Upper lobe of left lung (tissue), 6 donors: ENCODE data around the gene PPFIA3. TPM values are rescaled to one million over a fixed set of nuclear protein-coding genes. Genes with fewer than 3 reads are reported as not detected.
A peak's percentile ranks its signal among the peaks of the same experiment; 100 is the strongest.

Source experiments
- ATAC-seq, 2 donors: fragments of 200-7000 bp; cut with Tn5 transposase; one replicate each; pipeline ENCODE4 v1.9.1; 2022; ENCODE audit warnings: mild to moderate bottlenecking in 2 of 2, moderate library complexity in 2 of 2; ENCODE audit not compliant: low FRiP score in 2 of 2
- DNase-seq, 2 donors: peaks; one replicate each; pipeline ENCODE4 v3.0.0-alpha.2; 2019 to 2020
- H3K27ac ChIP-seq, 4 donors: fragments of 200-600 bp; sonication (generic); one replicate each; pipeline ENCODE4 v1.5.1; 2016 to 2019
- H3K27me3 ChIP-seq, 4 donors: fragments of 200-600 bp; sonication (generic); one replicate each; pipeline ENCODE4 v1.5.1; 2017 to 2019
- H3K36me3 ChIP-seq, 4 donors: fragments of 200-600 bp; sonication (generic); one replicate each; pipeline ENCODE4 v1.5.1; 2016 to 2019
- H3K4me1 ChIP-seq, 4 donors: fragments of 200-600 bp; sonication (generic); one replicate each; pipeline ENCODE4 v1.5.1; 2018 to 2019
- H3K4me3 ChIP-seq, 4 donors: fragments of 200-600 bp; sonication (generic); one replicate each; pipeline ENCODE4 v1.5.1; 2017 to 2019; ENCODE audit warnings: mild to moderate bottlenecking in 2 of 4, moderate library complexity in 1 of 4
- H3K9me3 ChIP-seq, 4 donors: fragments of 200-600 bp; sonication (generic); one replicate each; pipeline ENCODE4 v1.5.1; 2018 to 2019
- CTCF ChIP-seq, 6 experiments: fragments of 450-650 bp in 4 of 6; fragments of 200-600 bp in 2 of 6; sonication (generic) in 2 of 6; IDR thresholded peaks; one replicate each; pipeline ENCODE4 v1.5.1; 2016 to 2019; ENCODE audit warnings: antibody characterized with exemption in 6 of 6
- EP300 ChIP-seq, 4 donors: sonication (generic); formaldehyde crosslinking; IDR thresholded peaks; one replicate each; pipeline ENCODE4 v1.5.1; 2017; ENCODE audit warnings: antibody characterized with exemption in 4 of 4, control low read depth in 2 of 4
- POLR2A ChIP-seq, 4 donors: fragments of 450-650 bp; IDR thresholded peaks; one replicate each; pipeline ENCODE4 v1.5.1; 2016 to 2017; ENCODE audit warnings: antibody characterized with exemption in 4 of 4, mild to moderate bottlenecking in 2 of 4
- POLR2AphosphoS5 ChIP-seq, 2 donors: sonication (generic); formaldehyde crosslinking; IDR thresholded peaks; one replicate each; pipeline ENCODE4 v1.5.1; 2017; ENCODE audit warnings: antibody characterized with exemption in 2 of 2
- WGBS, 2 donors: methylation state at CpG; one replicate each; pipeline ENCODE4 v1.1.5; 2017 to 2018; 5-methylcytosine and 5-hydroxymethylcytosine counted together
- total RNA-seq, 6 donors: library from RNA; depleted of rRNA in 4 of 6; stranded (reverse); fragments of >200 nt in 4 of 6; gene quantifications; one replicate each; pipeline versions ENCODE4 v1.1.0 to v1.2.1, GENCODE V29; 2016 to 2021
- donor health status: DM: no; HTN: no; CAD: no; lungs with moderate emphysema.
- donor health status: DM: no; HTN: yes; CAD: no; lungs with severe emphysema.

PPFIA3 gene
- total RNA-seq, 6 donors from 2014 or later, result 2.4 to 11.5 (median 5.9) TPM

- no peak for TF ChIP-seq POLR2AphosphoS5 (IDR thresholded peaks at IDR 0.05)
- TF ChIP-seq POLR2A (IDR thresholded peaks at IDR 0.05), result no peak
- no peak for TF ChIP-seq EP300 (IDR thresholded peaks at IDR 0.05)
- TF ChIP-seq CTCF (IDR thresholded peaks at IDR 0.05), result no peak
- Histone ChIP-seq H3K36me3 (no peaks in the 10 kb centered on the region), H3K27me3 (no peaks in the 10 kb centered on the region), H3K4me3 (peak overlapping the region; percentile 8 to 67 (median 64)), H3K27ac (peak overlapping the region; percentile 64 to 88 (median 74)), H3K9me3 (no peaks in the 10 kb centered on the region), H3K4me1 (peaks cover 37 to 56% (median 45%) of the 10 kb centered on the region in 4 donors)
- ATAC-seq, result no peak
- 57 to 67% methylated on average over 1 to 10 of the region's 11 CpGs for WGBS, 2 donors
- DNase-seq, result no peak
Observed at GRCh38 chr19:49148044-49148682, 28.8 kb downstream of the PPFIA3 start.

GRCh38 chr19:49148784-49149651 is 29.7 kb downstream of the PPFIA3 start:
- no peaks in the 10 kb centered on the region for H3K27me3 ChIP-seq
- H3K4me3 ChIP-seq, result peak overlapping the region; percentile 36 to 67 (median 64)
- WGBS, 2 donors, result 1 to 2% methylated on average over 31 to 47 of the region's 49 CpGs
- ATAC-seq (peak; percentile 88 to 94), DNase-seq (peak; percentile 91 to 98)
- no peaks in the 10 kb centered on the region for H3K36me3 ChIP-seq
- H3K4me1 ChIP-seq, result peaks cover 37 to 54% (median 44%) of the 10 kb centered on the region in 4 donors
- peak overlapping the region; percentile 64 to 88 (median 74) for H3K27ac ChIP-seq
- TF ChIP-seq POLR2A (IDR thresholded peaks at IDR 0.05) (peak in 2 of 4 donors; percentile 39 to 59), POLR2AphosphoS5 (IDR thresholded peaks at IDR 0.05) (no peak)
- H3K9me3 ChIP-seq, result no peaks in the 10 kb centered on the region

GRCh38 chr19:49149652-49150105 is 30.3 kb downstream of the PPFIA3 start:
- no peaks in the 10 kb centered on the region for H3K36me3 ChIP-seq
- TF ChIP-seq CTCF (IDR thresholded peaks at IDR 0.05) (peak in 1 of 6 experiments; percentile 20), EP300 (IDR thresholded peaks at IDR 0.05) (no peak), POLR2AphosphoS5 (IDR thresholded peaks at IDR 0.05) (peak in 1 of 2 donors; percentile 44)
- H3K4me1 ChIP-seq, result peaks cover 37 to 54% (median 44%) of the 10 kb centered on the region in 4 donors
- H3K9me3 ChIP-seq, result no peaks in the 10 kb centered on the region
- no peaks in the 10 kb centered on the region for H3K27me3 ChIP-seq
- 2 to 5% methylated on average over 4 to 17 of the region's 23 CpGs for WGBS, 2 donors
- DNase-seq (peak in 1 of 2 donors; percentile 44), ATAC-seq (peak; percentile 75 to 77)
- H3K4me3 ChIP-seq, result peak overlapping the region; percentile 36 to 67 (median 64)
- peak overlapping the region; percentile 64 to 88 (median 74) for H3K27ac ChIP-seq

- DNase-seq (peak; percentile 79 to 95), ATAC-seq (peak; percentile 86 to 87)
- Histone ChIP-seq H3K9me3 (no peaks in the 10 kb centered on the region), H3K4me3 (peak overlapping the region; percentile 36 to 67 (median 64)), H3K27me3 (no peaks in the 10 kb centered on the region), H3K36me3 (no peaks in the 10 kb centered on the region), H3K27ac (peak overlapping the region; percentile 64 to 88 (median 74)), H3K4me1 (peaks cover 36 to 54% (median 44%) of the 10 kb centered on the region in 4 donors)
- WGBS, 2 donors, result 0 to 1% methylated on average over 19 to 50 of the region's 75 CpGs
- TF ChIP-seq POLR2A (IDR thresholded peaks at IDR 0.05), result peak in 2 of 4 donors; percentile 19 to 33
- peak; percentile 4 to 35 for TF ChIP-seq POLR2AphosphoS5 (IDR thresholded peaks at IDR 0.05)
- TF ChIP-seq CTCF (IDR thresholded peaks at IDR 0.05), result no peak
Observed at GRCh38 chr19:49150106-49150943, 31.0 kb downstream of the PPFIA3 start.
